Fibroblast of peridontal ligament (primary cell): ENCODE data around the gene LAMA3.

Experiments
- DNase-seq: peaks from one replicate; pipeline ENCODE4 v3.0.0-alpha.2; 2010; ENCODE audit errors: extremely low read depth

The LAMA3 gene

DNA sequence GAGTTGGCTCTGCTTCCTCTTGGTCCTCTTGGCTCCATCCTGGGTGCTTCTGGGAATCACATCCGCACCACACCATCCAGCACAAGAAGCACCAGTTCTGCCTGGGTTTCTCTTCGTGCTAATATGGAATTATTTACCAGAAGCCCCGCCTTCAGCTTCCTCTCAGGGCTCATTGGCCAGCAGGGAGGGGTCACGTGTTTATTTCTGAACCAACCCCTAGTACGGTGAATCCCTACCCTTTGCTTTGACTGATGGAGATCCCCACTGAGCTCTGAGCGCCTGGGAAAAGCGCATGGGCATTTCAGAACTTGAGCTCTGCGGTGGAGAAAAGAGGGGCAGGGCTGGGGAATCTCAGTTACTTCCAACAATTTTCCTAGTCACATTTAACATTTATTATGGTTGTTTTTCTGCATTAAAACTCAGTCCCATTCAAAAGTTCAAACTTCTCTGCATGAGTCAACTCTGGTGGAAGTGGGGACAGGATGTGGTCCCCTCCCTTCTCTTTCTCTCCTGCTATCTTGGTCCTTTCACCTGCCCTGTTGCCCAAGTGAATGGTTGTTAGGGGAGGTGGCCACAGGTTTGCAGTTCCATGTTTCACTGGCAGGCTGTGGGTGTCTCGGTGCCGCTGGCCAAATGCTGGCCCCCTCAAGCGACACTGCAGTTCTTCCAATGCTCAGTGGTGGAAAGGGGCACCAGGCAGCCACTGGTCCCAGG lies 248.9 kb downstream of the LAMA3 start:
- no peak for DNase-seq

DNA sequence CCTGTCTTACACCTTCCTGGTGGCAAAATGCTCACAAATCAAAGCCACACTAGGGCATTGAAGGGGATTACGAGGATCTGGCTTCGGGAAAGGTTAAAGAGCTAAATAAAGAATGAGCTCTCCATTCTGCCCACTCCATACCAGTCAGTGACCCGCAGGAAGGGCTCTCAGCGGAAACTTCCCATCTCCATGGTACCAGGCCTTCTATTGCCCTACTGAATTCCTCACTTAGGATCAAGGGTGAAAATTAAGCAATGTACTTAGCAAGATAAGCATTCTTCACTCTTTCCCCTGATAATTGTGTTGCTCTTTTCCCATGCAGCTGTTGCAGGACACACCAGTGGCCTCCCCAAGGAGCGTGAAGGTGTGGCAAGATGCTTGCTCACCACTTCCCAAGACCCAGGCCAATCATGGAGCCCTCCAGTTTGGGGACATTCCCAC lies 249.7 kb downstream of the LAMA3 start:
- DNase-seq, result no peak

DNA sequence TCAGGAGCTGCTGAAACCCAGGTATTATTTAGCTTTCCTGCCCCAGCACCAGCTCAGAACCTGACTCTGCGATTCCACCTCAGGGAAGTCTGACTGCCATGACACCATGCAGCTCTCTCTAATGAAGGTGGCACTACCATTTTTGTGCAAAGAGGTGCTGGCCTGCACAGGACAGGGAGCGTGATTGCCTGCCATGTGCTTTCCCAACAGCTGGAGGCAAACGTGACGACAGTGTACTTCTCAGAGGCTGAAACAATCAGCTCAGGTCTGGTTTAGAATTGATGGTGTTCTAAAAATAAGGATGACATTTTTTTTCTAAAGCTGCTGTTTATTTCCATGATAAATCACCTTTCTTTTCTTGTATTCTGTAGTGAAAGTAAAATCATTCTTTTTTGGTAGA lies 250.1 kb downstream of the LAMA3 start:
- no peak for DNase-seq

DNA sequence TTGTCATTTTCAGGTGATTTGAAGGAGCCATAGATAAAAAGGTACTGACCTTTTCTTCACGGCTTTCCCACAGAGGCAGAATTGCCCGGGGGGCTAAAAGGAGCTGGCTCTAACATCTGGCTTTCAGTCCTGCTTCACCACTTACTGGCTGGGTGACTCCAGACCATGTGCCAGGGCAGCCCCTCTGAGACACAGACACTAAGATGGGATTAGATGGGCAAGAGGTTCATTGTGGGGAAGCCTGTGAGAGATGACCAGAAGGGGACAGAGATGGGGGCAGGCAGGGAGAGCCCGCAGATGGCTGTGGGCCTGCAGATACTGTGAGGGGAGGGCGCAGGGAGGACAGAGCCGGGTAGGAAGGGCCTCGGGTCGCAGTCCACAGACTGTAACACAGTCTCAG lies 250.6 kb downstream of the LAMA3 start:
- DNase-seq, result no peak

DNA sequence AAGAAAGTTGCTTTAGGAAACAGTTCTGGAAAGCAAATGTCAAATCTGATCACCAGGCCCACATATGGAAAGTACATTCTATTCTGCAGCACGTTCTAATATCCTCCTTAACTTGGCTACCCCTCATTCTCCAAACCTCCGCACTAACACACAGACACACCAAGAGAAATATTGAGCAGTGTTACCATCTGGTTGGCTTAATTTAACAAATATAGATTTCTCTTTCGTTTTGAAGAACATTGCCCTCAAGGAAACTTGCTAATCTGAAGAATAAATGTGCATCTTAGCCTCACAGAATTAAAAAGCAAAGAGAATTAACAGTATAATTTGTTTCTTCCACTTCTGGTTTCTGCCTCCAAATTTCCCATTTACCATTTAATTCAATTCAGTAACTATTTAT lies 252.5 kb downstream of the LAMA3 start:
- no peak for DNase-seq

DNA sequence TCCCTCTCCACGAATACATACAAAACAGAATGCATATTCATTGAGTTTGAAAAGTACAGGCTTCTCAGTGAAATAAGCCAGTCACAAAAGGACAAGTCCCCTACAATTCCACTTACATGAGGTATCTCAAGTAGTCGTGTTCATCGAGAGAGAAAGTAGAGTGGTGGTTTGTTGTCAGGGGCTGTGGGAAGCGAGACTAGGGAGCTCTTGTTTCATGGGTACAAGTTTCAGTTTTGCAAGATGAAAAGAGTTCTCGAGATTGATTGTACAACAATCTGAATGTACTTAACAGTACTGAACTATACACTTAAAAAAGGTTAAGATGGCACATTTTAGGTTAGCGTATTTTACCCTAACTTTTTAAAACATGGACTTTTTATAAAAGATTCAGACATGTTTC lies 253.9 kb downstream of the LAMA3 start:
- no peak for DNase-seq

DNA sequence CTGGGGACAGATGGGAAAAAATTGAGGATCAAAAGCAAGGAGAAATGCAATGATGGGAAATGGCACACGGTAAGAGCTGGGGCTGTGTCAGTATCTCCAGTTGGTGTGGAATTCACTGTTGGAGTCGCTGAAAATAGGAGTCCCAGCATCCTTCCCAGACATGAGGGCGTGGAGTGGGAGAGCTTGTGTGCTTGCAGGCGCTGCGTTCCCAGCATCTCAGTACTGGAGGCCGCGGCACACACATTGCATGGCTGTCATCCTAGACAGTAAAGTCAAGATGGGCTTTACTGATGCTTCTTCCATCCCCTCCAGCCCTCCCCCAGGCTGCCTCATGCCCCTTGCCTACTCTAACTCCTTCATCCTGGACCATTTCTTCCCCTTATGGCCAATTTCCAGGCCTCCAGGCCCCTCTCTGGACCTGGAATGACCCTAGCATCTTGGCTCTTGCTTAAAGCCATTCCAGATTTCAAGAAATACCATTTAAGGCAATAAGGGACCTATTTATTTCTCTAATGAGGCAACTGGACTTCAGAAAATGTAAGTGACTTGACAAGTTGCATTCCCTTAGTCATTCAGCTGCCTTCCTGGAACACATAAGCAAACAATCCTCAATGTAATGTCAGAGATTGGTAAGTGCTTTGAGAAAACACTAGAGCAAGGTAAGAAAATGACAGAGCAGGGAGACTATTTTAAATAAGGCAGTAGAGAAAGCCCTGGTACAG lies 254.8 kb downstream of the LAMA3 start:
- peak; percentile 68 for DNase-seq

DNA sequence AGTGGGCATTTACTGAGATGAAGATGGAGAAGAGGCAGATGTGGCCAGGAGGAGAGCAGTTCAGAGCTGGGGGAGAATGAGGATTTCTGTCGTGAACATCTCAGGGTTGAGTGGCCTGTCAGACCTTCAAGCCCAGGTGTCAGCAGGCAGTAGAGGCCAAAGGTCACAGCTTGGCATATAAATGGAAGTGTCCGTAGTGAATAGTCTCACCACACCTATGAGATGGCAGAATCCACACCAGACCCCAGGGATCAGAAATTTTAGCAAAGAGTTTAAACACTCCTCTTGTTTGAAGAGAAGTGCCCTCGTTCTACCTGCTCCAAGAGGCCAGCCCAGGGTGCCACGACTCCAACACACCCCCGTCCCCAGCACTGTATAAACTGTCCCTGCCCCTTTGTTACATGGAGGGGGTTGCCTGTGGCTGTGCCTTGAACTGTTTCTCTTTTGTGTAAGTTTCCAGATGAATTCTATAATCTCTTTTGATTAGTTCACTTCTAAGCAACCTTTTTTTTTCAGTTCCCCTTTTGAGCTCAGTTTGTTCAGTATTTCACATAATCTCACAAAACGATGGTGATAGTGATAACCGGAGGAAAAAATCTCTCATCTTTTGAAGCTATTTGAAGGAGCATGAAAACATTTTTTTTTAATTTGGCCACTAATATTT lies 256.3 kb downstream of the LAMA3 start:
- no peak for DNase-seq

DNA sequence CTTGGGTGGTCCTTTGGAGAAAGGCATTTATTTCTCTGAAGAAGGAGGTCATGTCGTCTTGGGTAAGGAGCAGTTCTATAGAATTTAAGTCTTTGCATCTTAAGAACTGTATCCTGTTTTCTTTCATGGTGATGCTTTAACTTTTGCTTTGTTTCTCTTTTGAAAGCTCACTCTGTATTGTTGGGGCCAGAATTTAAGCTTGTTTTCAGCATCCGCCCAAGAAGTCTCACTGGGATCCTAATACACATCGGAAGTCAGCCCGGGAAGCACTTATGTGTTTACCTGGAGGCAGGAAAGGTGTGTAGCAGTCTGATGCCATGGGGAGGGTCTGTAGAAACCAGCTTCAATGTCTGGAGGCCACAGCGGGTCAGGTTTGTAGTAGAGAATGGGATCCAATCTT lies 260.6 kb downstream of the LAMA3 start:
- DNase-seq, result no peak

DNA sequence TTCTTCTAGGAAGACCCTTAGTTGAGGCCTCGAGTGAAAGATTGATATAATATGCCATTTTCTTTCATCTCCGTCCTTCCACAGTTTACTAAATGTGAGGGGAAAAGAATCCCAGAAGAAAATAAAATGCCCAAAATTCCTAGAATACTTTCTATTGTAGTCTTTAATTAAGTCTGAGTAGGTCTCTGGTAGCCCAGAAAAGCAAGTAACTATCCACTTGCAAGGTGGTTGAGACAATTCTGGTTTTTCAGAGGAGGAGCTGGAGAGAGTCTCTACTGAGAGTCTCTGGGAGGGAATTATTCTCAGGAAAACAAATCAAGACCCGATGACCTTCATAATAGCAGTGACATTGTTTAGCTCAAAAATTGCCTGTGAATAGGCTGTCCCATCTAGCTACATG lies 261.4 kb downstream of the LAMA3 start:
- DNase-seq, result no peak

DNA sequence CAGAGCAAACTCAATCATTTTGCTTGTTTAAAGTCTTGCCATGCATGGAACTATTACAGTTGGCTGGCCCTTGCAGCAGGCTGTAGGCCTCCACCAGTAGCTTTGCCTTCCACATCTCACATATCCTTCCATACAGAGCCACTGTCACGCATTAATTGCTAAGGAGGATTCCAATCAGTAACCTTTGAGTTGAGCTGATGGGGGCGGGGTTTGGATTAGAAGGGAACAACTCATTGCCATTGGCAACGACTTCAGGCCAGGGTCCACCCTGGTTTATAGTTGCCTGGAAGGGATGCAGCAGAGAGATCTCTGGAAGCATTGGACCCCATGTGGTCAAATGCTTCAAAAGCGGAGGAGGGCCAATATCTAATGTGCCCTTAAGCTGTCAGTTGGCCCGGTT lies 262.0 kb downstream of the LAMA3 start:
- no peak for DNase-seq

DNA sequence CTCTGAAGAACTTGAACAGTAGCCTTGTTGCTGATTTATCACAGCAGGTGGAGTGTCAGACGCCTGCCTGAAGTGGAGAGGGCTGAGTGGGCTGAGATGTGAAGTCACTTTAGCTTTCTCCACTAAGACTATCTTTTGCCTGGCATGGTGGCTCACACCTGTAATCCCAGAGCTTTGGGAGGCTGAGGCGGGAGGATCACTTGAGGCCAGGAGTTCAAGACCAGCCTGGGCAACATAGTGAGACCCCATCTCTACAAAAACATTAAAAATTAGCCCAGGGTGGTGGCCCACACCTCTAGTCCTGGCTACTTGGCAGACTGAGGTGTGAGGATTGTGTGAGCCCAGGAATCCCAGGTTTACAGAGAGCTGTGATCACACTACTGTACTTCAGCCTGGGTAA lies 264.7 kb downstream of the LAMA3 start:
- DNase-seq, result no peak

DNA sequence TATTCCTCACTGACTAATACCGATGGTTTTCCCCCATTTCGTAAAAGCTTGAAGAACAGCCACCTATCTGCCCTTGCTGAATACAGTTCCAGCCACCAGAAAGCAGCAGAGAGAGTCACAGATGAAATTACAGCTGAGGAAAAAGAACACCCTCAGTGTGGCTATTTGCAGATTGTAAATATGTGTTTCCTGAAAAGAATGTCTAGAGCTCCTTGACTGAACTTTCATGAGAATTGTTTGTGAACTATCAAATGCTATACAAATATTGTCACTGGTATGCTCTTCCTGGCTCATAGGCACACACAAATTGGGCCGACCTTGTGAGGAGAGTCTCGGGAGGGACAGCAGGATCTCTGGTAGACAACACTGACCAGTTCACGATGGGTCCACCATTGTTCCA lies 267.2 kb downstream of the LAMA3 start:
- DNase-seq, result no peak

DNA sequence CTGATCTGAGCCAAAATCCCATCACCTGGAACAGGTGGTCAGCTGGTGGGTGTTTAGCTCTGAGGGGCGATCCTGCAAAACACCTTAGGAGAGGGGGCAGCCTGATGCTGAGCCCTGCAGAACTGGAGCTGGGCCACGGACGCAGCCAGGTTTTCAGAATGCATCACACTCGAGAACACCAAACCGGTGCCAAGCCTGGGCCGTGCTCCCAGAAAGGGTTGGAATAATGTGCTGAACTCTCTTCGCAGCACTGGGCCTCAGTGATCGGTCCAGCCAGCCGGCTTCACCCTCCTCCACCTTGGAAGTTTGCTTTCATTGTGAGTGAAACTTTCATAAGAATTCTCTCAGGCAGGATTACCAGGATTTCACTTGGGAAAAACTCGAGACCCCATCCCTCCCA lies 268.8 kb downstream of the LAMA3 start:
- peak; percentile 45 for DNase-seq

DNA sequence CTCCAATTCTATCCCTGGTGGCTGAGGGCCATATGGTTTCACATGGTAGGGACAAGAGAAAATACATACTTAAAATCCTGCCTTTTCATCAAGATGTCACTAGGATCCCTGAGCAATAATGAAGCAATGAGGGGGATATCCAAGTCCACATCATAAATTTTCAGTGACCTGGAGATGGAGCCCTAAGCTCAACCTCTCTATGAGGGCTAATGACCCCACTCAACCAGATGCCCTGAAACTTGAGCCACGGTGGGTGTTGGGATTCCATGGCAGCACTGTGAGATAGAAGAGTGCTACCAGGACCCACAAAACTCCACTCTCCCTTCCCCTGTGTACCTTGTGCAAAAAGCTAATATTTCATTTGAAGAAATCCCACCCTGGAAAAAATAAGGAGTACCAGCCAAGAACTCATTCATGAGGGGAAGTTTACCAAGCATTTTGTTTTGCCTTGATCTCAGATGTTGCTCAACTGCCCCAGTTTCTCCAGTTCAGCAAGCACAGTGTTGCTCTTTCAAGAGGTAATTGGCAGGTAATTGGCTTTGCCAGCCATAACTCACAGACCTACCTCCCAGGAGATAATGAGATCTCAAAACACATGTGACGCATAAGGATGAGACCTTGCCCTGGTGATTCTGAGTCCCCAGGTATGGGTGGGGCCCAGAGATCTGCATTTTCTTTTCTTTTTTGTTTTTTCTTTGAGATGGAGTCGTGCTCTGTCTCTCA lies 274.4 kb downstream of the LAMA3 start:
- DNase-seq, result peak; percentile 18

DNA sequence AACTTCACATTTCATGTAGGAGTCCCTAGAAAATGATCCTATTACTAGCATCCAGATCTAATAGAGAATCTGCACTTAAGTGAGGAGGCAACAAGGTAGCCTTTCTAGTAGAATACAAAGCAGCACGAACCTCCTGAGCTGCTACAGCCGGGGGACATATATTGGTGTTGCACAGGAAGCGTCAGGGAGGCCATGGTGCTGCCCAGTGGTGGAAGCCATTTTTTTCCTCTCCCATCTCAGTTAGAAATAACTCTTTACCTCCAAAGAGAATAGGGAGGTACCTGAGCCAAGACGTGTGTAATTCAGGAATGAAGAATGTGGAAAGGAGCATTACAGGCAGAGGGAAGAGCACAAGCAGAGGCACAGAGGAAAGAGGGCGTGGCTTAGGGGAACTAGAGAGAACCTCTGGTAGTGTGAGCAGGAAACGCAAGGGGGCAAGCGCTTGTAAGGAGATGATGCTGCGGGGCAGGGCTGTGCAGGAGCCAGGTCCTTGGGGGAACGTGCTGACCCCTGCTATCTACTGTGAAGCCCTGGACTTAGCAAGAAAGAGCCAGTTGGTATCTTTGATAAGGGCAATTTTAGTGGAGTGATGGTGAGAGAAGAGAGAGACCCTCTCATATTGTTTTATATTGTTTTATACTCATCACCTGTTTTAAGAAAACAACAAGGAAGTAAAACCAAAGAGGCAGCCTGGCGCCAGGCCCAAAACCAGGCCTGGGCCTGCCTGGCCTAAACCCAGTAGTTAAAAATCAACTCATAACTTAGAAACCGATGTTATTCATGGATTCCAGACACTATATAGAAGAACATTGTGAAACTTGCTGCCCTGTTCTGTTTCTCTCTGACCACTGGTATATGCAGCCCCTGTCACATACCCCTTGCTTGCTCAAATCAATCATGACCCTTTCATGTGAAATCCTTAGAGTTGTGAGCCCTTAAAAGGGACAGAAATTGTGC lies 275.3 kb downstream of the LAMA3 start:
- no peak for DNase-seq

DNA sequence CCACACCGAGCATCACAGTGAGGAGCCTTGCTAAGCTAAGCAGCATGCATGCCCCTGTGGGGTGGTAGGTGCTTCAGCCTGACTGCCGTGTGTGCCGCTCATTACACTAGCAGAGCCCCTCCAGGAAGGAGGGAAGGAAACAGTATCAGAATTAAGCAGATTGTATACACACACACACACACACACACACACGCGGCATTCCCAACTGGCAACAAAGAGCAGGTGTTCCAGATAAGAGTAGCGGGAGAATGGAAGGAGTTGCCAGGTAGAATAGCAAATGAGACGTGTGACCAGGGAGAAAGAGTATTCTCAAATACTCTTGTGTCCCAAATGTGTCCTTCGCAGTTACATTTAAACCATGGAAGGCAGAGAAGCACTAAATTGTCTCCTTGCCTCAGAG lies 277.7 kb downstream of the LAMA3 start:
- no peak for DNase-seq

DNA sequence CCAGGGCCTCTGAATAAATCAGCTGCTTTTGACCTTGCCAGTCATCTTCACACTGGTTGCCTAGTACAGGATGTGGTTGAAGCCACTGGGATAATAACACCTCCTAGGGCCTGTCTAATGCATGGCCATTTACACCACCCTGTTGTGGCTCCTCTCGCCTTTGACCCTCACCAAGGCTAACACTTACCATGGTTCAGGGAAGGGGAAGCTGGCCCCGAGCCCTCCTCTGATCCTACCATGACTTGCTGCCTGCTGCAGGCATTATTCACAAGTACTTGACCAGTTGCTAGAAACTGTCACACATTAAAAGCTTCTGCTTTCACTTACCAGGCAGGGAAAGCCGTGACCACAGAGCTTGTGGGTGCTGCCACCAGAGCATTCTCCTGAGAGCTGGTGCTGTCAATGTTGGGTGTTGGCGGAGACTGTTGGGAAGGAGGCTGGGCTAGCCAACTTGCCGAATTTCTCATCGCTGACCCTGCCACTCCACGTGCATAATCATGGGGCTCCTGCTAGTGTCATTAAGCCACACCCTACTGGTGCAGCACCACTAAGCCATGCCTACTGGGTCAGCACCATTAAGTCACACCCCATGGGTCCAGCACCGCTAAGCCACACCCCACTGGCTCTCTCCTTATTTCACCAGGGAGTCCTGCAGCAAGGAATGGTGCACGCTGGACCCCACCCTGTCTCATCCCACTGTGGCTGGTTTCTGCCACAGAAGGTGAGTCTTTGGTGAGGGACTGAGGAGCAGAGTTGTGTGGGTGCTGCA lies 278.3 kb downstream of the LAMA3 start:
- DNase-seq, result no peak

DNA sequence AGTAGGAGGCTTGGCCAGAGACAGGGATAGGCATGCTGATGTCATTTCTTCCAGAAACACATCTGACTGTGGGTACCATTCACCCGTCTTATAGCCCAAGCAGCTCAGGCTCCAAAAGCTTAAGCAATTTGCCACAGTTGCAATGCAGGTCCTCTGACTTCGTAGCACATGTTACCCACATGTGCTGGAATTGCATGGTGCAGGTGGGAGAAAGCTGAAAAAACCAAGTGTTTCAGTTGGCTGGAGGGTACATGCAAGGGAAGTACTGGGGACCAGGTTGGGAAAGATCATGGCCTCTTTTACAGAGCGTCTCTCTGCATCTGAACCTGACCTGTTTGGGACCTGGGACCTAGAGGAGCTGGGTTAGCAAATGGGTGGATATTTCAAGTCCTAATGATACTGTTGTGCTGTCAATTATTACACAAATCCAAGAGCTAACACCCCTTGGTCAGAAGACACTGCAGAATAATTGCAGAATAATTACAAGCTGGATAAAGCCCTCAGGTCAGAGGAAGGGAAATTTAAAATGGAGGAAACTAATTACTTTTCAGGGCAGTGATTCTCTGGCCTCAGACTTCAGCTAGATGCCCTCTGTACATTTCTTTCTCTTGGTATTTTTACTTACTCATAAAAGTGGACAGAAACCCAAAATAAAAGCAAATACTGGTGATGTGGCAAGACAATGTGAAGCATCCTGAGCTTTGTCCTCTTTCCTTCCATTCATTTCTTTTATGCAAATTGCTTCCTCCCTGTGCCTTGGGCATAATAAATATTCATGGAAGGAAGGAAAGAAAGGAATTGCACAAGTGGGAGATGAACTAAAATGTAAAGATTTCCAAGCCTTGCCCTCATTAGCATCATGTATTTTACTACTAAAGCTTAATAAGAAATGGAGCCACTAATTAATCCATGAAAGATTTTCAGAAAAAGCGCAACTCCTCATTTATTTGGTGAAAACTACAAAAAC lies 279.7 kb downstream of the LAMA3 start:
- no peak for DNase-seq
